ENCODE measurements around the gene GARRE1.
"Not testable (repeated sequence)": the region's sequence is repeated elsewhere in the genome, so short reads cannot be mapped to it uniquely, and the experiment has no call there.

GARRE1 gene

GRCh38 chr19:34254046-34254697 is at the start of gene GARRE1:
Gene GARRE1, plus strand, starts transcription at chr19:34254554. Its CDS starts 45,920 bp downstream, at chr19:34300474.
- DNase-seq = peak; percentile 74 to 86

GRCh38 chr19:34205324-34205723 is 49.0 kb upstream of the GARRE1 start:
- not testable (repeated sequence) for DNase-seq

GRCh38 chr19:34208291-34208884 is 46.0 kb upstream of the GARRE1 start:
- DNase-seq = no peak

GRCh38 chr19:34209726-34210125 is 44.6 kb upstream of the GARRE1 start:
- no peak for DNase-seq

GRCh38 chr19:34213283-34213682 is 41.1 kb upstream of the GARRE1 start:
- DNase-seq = no peak

GRCh38 chr19:34214040-34214439 is 40.3 kb upstream of the GARRE1 start:
- DNase-seq = no peak

GRCh38 chr19:34215006-34215665 is 39.2 kb upstream of the GARRE1 start:
- no peak for DNase-seq

GRCh38 chr19:34215666-34216038 is 38.7 kb upstream of the GARRE1 start:
- no peak for DNase-seq

GRCh38 chr19:34216745-34217219 is 37.6 kb upstream of the GARRE1 start:
- not testable (repeated sequence) for DNase-seq

- peak in 1 of 2 experiments; percentile 59 for DNase-seq
These were observed 36.2 kb upstream of the GARRE1 start for GRCh38 chr19:34217952-34218817.

GRCh38 chr19:34218818-34219164 is 35.6 kb upstream of the GARRE1 start:
- DNase-seq = no peak

- peak; percentile 40 to 49 for DNase-seq
These were observed 33.8 kb upstream of the GARRE1 start for GRCh38 chr19:34220472-34221063.

- DNase-seq = no peak
These were observed 32.0 kb upstream of the GARRE1 start for GRCh38 chr19:34222386-34222785.

- DNase-seq = no peak
These were observed 29.2 kb upstream of the GARRE1 start for GRCh38 chr19:34224996-34225658.

GRCh38 chr19:34225659-34226015 is 28.7 kb upstream of the GARRE1 start:
- no peak for DNase-seq

- DNase-seq = no peak
These were observed 28.3 kb upstream of the GARRE1 start for GRCh38 chr19:34226036-34226435.

- DNase-seq = no peak
These were observed 26.0 kb upstream of the GARRE1 start for GRCh38 chr19:34228347-34228746.

- no peak for DNase-seq
These were observed 25.6 kb upstream of the GARRE1 start for GRCh38 chr19:34228762-34229161.

- no peak for DNase-seq
These were observed 24.6 kb upstream of the GARRE1 start for GRCh38 chr19:34229721-34230120.

GRCh38 chr19:34230820-34231219 is 23.5 kb upstream of the GARRE1 start:
- no peak for DNase-seq

- no peak for DNase-seq
These were observed 22.9 kb upstream of the GARRE1 start for GRCh38 chr19:34231439-34231838.
